IMR-90 (cell line): Measurements from ENCODE around the gene SCN1B. TPM values are rescaled to one million over a fixed set of nuclear protein-coding genes. Genes with fewer than 3 reads are reported as not detected.

Experiments used
- ATAC-seq: fragments of 200-7000 bp; cut with Tn5 transposase; 2 replicates; pipeline ENCODE4 v1.9.1; 2020; ENCODE audit warnings: low read depth, mild to moderate bottlenecking, moderate library complexity
- BruUV-seq: library from RNA; stranded (reverse); fragments of 400-500 nt; replicated peaks from 2 replicates; lab custom pipeline; 2021; lab: Mats Ljungman, UMichigan
- CTCF ChIA-PET: fragments of 300-600 bp; formaldehyde crosslinking; extraction: SDS; loops from one replicate; lab custom pipeline; 2021; ENCODE audit warnings: antibody characterized with exemption; lab: Yijun Ruan, JAX
- POLR2A ChIA-PET: fragments of 300-600 bp; sonication (Branson Sonifier 250); formaldehyde crosslinking; loops from one replicate; lab custom pipeline; 2022; ENCODE audit warnings: antibody characterized with exemption; ENCODE audit not compliant: unreplicated experiment; lab: Charles Lee
- DNase-seq: peaks from one replicate; pipeline ENCODE4 v3.0.0; 2013
- H2AFZ ChIP-seq: replicated peaks from 2 replicates; pipeline ENCODE3; 2013; ENCODE audit warnings: low read length, mild to moderate bottlenecking; ENCODE audit not compliant: poor library complexity
- H2AK5ac ChIP-seq: 2 replicates; pipeline ENCODE4 v1.6.1; 2013; ENCODE audit warnings: low read depth, low read length, inconsistent platforms
- H2AK9ac ChIP-seq: replicated peaks from 2 replicates; pipeline ENCODE3; 2013; ENCODE audit warnings: mild to moderate bottlenecking, low read depth, low read length, moderate library complexity; ENCODE audit not compliant: poor library complexity
- H2BK120ac ChIP-seq: 2 replicates; pipeline ENCODE4 v1.6.1; 2013; ENCODE audit warnings: low read depth, low read length, inconsistent platforms
- H2BK15ac ChIP-seq: 3 replicates; pipeline ENCODE4 v1.6.1; 2013; ENCODE audit warnings: low read depth, low read length, inconsistent platforms
- H2BK20ac ChIP-seq: 2 replicates; pipeline ENCODE4 v1.6.1; 2013; ENCODE audit warnings: low read depth, mild to moderate bottlenecking, inconsistent platforms, low read length, moderate library complexity
- H2BK5ac ChIP-seq: 2 replicates; pipeline ENCODE4 v1.6.1; 2013; ENCODE audit warnings: mild to moderate bottlenecking, low read depth, low read length, inconsistent platforms; ENCODE audit not compliant: poor library complexity, severe bottlenecking
- H3K14ac ChIP-seq: replicated peaks from 2 replicates; pipeline ENCODE4 v1.6.1; 2013; ENCODE audit warnings: low read depth, low read length, inconsistent platforms
- H3K18ac ChIP-seq: 2 replicates; pipeline ENCODE4 v1.6.1; 2013; ENCODE audit warnings: low read depth, low read length, control low read depth
- H3K23ac ChIP-seq: 2 replicates; pipeline ENCODE4 v1.6.1; 2013; ENCODE audit warnings: low read depth, low read length, inconsistent platforms
- H3K27ac ChIP-seq: 2 replicates; pipeline ENCODE4 v1.5.1; 2013; ENCODE audit warnings: mild to moderate bottlenecking, control low read depth, low read length; ENCODE audit not compliant: insufficient read depth
- H3K27me3 ChIP-seq: 2 replicates; pipeline ENCODE4 v1.6.1; 2013; ENCODE audit warnings: low read length; ENCODE audit not compliant: control insufficient read depth, insufficient read depth
- H3K36me3 ChIP-seq: 2 replicates; pipeline ENCODE4 v1.6.1; 2013; ENCODE audit warnings: low read length, mixed read lengths; ENCODE audit not compliant: control insufficient read depth, insufficient read depth
- H3K4ac ChIP-seq: 2 replicates; pipeline ENCODE4 v1.6.1; 2013; ENCODE audit warnings: low read depth, low read length, inconsistent platforms
- H3K4me1 ChIP-seq: 2 replicates; pipeline ENCODE4 v1.6.1; 2013; ENCODE audit warnings: low read length, mixed read lengths; ENCODE audit not compliant: control insufficient read depth, insufficient read depth
- H3K4me2 ChIP-seq: 2 replicates; pipeline ENCODE4 v1.6.1; 2013; ENCODE audit warnings: low read depth, mild to moderate bottlenecking, control low read depth, low read length, moderate library complexity
- H3K4me3 ChIP-seq: 2 replicates; pipeline ENCODE4 v1.5.1; 2013; ENCODE audit warnings: low read depth, mild to moderate bottlenecking, control low read depth, low read length, moderate library complexity; ENCODE audit not compliant: insufficient read depth
- H3K56ac ChIP-seq: 2 replicates; pipeline ENCODE4 v1.6.1; 2013; ENCODE audit warnings: low read length, inconsistent platforms; ENCODE audit not compliant: insufficient read depth; ENCODE audit errors: extremely low read depth
- H3K79me1 ChIP-seq, 2 experiments: 2 replicates each; pipeline ENCODE4 v1.6.1; 2013; ENCODE audit warnings: low read length in 2 of 2, inconsistent platforms in 1 of 2, low read depth in 1 of 2
- H3K9ac ChIP-seq: 2 replicates; pipeline ENCODE4 v1.6.1; 2013; ENCODE audit warnings: low read depth, low read length, control low read depth
- H3K9me1 ChIP-seq: 2 replicates; pipeline ENCODE4 v1.6.1; 2013; ENCODE audit warnings: low read length, inconsistent platforms; ENCODE audit not compliant: insufficient read depth
- H3K9me3 ChIP-seq: 2 replicates; pipeline ENCODE4 v1.6.1; 2013; ENCODE audit warnings: low read length; ENCODE audit not compliant: control insufficient read depth, insufficient read depth
- H4K20me1 ChIP-seq: 2 replicates; pipeline ENCODE4 v1.6.1; 2013; ENCODE audit warnings: low read length, inconsistent platforms; ENCODE audit not compliant: insufficient read depth
- H4K5ac ChIP-seq: 2 replicates; pipeline ENCODE4 v1.6.1; 2013; ENCODE audit warnings: mild to moderate bottlenecking, low read depth, low read length, control low read depth
- H4K8ac ChIP-seq, 2 experiments: 2 replicates each; pipeline ENCODE4 v1.6.1; 2013; ENCODE audit warnings: low read depth in 2 of 2, low read length in 2 of 2, control low read depth in 1 of 2, inconsistent platforms in 1 of 2
- H4K91ac ChIP-seq: 2 replicates; pipeline ENCODE4 v1.6.1; 2013; ENCODE audit warnings: low read depth, low read length, inconsistent platforms; ENCODE audit not compliant: insufficient read depth
- MAFK ChIP-seq: IDR thresholded peaks from 2 replicates; pipeline ENCODE4 v1.6.1; 2012; ENCODE audit warnings: low read depth, low read length, improper control_type of control experiment
- MAZ ChIP-seq: IDR thresholded peaks from 2 replicates; pipeline ENCODE4 v1.6.1; 2012; ENCODE audit warnings: low read depth, mild to moderate bottlenecking, low read length, improper control_type of control experiment, moderate library complexity, borderline replicate concordance
- RAD21 ChIP-seq: IDR thresholded peaks from 2 replicates; pipeline ENCODE4 v1.6.1; 2012; ENCODE audit warnings: low read length, improper control_type of control experiment
- WGBS, 2 experiments: methylation state at CpG; one replicate each; pipeline versions ENCODE4 v1.1.5 to v1.1.7; 2013; ENCODE audit warnings: missing lambda C conversion rate in 2 of 2; ENCODE audit not compliant: insufficient read length in 1 of 2; ENCODE audit errors: extremely low coverage in 2 of 2; 5-methylcytosine and 5-hydroxymethylcytosine counted together
- dilution Hi-C: fragments of 300-500 bp; cut with HindIII; formaldehyde crosslinking; loops from one replicate; pipeline ENCODE4 v1.14.3; 2018; ENCODE audit warnings: low sequenced_read_pairs; ENCODE audit not compliant: unreplicated experiment
- in situ Hi-C: fragments of 300-500 bp; cut with MboI; formaldehyde crosslinking; loops from 3 replicates; pipeline ENCODE4 v1.14.3; 2019; ENCODE audit warnings: low sequenced_read_pairs, inconsistent platforms, mixed read lengths
- intact Hi-C: fragments of 100-400 bp; cut with micrococcal nuclease; formaldehyde crosslinking; loops from 2 replicates; pipeline ENCODE4 v1.10.0; 2022
- polyA plus RNA-seq, 3 experiments: library from polyadenylated mRNA; depleted of rRNA; stranded (reverse); fragments of >200 nt; gene quantifications; 2 replicates each; pipeline ENCODE4 v1.2.3, GENCODE V29; 2012; ENCODE audit warnings: low replicate concordance in 1 of 3
- total RNA-seq: library from RNA; depleted of rRNA; stranded (reverse); fragments of >200 nt; gene quantifications from 2 replicates; pipeline ENCODE4 v1.2.3, GENCODE V29; 2012
- TF ChIP-seq, protein P1 (sequence below): conservative IDR thresholded peaks from 2 replicates; pipeline ENCODE4 v1.5.1; 2012; ENCODE audit warnings: mild to moderate bottlenecking, low read depth, low read length, improper control_type of control experiment

The SCN1B gene
- total and polyA plus RNA-seq, 2 of the 4 experiments (the other 2 are of a cell fraction): 2.0 to 9.6 TPM

DNA sequence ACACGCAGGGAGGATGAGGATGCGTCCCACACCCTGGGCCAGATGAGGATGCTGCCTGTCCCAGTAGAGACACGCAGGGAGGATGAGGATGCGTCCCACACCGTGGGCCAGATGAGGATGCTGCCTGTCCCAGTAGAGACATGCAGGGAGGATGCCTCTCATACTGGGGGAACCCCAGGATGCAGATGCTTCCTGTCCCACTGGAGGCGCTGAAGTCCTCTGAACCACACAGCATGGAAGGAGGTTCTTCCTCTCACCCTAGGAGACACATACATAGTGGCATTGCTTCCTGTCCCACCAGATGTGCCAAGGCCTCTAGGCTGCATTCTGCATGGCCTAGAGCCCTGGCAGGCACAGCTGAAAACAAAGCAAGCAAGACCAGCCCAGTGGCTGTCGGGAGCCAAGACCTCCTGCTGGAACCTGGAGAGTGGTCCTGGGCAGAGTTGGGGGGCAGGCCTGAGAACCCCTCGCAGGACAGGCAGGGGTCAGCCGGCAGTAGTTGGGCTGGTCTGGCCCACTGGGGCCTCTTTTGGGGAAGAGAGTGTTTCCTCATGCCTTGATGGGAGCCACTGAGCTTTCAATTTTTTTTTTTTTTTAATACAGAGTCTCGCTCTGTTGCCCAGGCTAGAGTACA lies 15.5 kb downstream of the SCN1B start:
- H3K27me3 ChIP-seq: peaks cover 16% of the 10 kb centered on the region
- H3K9me3 ChIP-seq: no peaks in the 10 kb centered on the region
- no peak overlapping the region for H2BK120ac ChIP-seq
- no peak overlapping the region for H3K23ac ChIP-seq
- H4K8ac ChIP-seq: no peak overlapping the region
- H3K4me2 ChIP-seq: no peak overlapping the region
- no peak overlapping the region for H2AK5ac ChIP-seq
- WGBS, 2 experiments: 42% methylated on average over 6 of the region's 10 CpGs; no CpG with 5 or more reads in 1 of the 2 experiments
- H2BK15ac ChIP-seq: no peak overlapping the region
- DNase-seq: peak; percentile 28
- TF ChIP-seq MAFK: no peak
- TF ChIP-seq MAZ: no peak
- TF ChIP-seq, protein P1, sequence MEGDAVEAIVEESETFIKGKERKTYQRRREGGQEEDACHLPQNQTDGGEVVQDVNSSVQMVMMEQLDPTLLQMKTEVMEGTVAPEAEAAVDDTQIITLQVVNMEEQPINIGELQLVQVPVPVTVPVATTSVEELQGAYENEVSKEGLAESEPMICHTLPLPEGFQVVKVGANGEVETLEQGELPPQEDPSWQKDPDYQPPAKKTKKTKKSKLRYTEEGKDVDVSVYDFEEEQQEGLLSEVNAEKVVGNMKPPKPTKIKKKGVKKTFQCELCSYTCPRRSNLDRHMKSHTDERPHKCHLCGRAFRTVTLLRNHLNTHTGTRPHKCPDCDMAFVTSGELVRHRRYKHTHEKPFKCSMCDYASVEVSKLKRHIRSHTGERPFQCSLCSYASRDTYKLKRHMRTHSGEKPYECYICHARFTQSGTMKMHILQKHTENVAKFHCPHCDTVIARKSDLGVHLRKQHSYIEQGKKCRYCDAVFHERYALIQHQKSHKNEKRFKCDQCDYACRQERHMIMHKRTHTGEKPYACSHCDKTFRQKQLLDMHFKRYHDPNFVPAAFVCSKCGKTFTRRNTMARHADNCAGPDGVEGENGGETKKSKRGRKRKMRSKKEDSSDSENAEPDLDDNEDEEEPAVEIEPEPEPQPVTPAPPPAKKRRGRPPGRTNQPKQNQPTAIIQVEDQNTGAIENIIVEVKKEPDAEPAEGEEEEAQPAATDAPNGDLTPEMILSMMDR: peak; percentile 37
- TF ChIP-seq RAD21: 0 out of 2 replicates have a peak, but pooled peaks have one; percentile 6
- no peak overlapping the region for H3K18ac ChIP-seq
- H2AFZ ChIP-seq: no peak overlapping the region
- no peaks in the 10 kb centered on the region for H3K9me1 ChIP-seq
- intact Hi-C loops (loop anchor here (2.0 kb wide), 1 partner anchor 89 kb away; the partner anchor contains the start of gene LGI4), dilution Hi-C loops (no loop called here), in situ Hi-C loops (no loop called here)
- H2BK5ac ChIP-seq: no peak overlapping the region
- H3K9ac ChIP-seq: no peak overlapping the region
- peak; percentile 83 for ATAC-seq
- no peak overlapping the region for H4K91ac ChIP-seq
- H3K14ac ChIP-seq: no peak overlapping the region
- H4K20me1 ChIP-seq: no peaks in the 10 kb centered on the region
- H3K4me3 ChIP-seq: no peak overlapping the region
- no peak overlapping the region for H3K56ac ChIP-seq
- BruUV-seq: no TSS peak
- H3K27ac ChIP-seq: no peak overlapping the region
- H2AK9ac ChIP-seq: no peak overlapping the region
- H3K4ac ChIP-seq: no peak overlapping the region
- ChIA-PET CTCF (interaction anchor here (0.9 kb wide), 1 partner anchor 212 kb away, joined by 3 read pairs; no protein-coding TSS in a partner anchor), POLR2A (no interaction called here)
- no peaks in the 10 kb centered on the region for H3K36me3 ChIP-seq
- H2BK20ac ChIP-seq: no peak overlapping the region
- H3K79me1 ChIP-seq: no peaks in the 10 kb centered on the region
- H3K4me1 ChIP-seq: peaks cover 2% of the 10 kb centered on the region; the same call in 1 of the 2 replicates
- H4K5ac ChIP-seq: no peak overlapping the region
